Stimulated activated naive CD4-positive, alpha-beta T cell treated with Interleukin-2 at 50 U/mL for 16 hours (primary cell): ENCODE data around the gene OPTC.
"Not testable (repeated sequence)": the region's sequence is repeated elsewhere in the genome, so short reads cannot be mapped to it uniquely, and the experiment has no call there.

ENCODE experiments used
- DNase-seq: peaks from one replicate; lab custom pipeline; 2025; lab: John Stamatoyannopoulos, UW

OPTC gene

DNA sequence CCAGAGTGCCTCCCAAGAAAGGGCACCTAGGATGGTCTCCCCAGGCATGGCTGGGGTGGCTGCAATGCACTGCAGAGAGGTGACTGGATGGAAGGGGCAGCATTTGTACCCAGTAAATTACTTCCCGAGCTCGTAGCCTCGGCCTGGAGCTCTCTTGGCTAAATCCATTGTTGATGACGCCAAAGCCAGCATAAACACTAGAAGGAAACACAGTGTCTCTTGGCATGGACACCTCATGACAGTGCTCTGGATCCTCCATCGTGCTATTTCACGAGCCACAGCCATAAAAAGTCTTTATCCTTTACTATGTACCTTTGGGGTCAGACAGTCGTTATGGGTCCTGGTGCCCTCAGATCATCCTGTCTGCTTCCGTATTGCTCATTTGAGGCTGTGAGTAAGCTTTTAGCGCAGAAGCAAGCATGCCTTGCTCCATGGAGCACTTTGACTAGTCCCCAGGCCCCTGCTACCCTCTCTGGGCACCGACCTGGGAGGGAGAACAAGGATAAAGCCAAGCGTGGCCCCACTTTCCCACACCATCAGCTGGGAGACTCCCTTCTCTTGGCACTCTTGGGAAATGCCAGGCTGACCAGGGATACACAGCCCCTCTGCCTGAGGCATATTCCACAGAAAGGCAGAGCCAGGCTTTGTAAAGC, 28.7 kb upstream of the OPTC start:
- DNase-seq, result no peak

DNA sequence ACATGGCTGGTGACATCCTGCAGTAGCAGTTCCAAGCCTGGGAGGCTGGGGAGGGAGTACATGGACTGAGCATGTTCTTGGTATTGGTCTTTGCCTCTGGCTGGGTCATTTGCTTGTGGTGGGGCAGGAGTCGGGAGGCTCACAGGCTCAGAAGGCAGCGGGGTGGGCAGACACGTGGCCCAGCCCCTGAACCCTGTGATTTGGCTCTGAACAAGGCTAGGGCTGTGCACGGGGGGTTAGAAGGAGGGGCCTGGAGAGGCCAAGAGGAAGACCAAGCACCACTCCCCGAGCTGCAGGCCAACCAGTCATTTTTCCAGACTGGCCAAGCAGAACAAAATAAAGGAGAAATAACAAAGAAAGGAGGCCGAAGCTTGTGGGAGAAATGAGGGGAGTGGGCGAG, 28.0 kb upstream of the OPTC start:
- DNase-seq, result no peak

- DNase-seq, result not testable (repeated sequence)
Observed at GRCh38 chr1:203466906-203467549, 26.9 kb upstream of the OPTC start.

- DNase-seq, result no peak
Observed at GRCh38 chr1:203467550-203467921, 26.4 kb upstream of the OPTC start.

DNA sequence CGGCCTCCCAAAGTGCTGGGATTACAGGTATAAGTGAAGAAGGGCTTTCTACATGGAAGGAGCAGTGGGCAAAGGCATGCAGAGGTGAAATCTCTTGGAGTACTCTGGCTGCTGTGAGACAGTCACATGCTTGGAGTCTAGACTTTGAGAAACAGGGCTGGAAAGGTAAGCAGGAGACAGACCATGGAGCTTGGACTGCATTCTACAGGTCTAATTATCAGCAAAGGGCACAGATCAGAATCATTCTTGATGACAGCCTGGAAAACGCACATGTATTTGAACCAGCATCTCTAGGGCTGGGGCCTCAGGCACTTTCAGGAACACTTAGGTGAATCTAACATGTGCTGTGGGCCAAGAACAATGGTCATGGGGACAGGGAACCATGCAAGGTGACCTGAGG, 25.6 kb upstream of the OPTC start:
- DNase-seq, result no peak

- DNase-seq, result no peak
Observed at GRCh38 chr1:203470240-203470639, 23.7 kb upstream of the OPTC start.

GRCh38 chr1:203471841-203472240, 22.1 kb upstream of the OPTC start:
- DNase-seq, result no peak

DNA sequence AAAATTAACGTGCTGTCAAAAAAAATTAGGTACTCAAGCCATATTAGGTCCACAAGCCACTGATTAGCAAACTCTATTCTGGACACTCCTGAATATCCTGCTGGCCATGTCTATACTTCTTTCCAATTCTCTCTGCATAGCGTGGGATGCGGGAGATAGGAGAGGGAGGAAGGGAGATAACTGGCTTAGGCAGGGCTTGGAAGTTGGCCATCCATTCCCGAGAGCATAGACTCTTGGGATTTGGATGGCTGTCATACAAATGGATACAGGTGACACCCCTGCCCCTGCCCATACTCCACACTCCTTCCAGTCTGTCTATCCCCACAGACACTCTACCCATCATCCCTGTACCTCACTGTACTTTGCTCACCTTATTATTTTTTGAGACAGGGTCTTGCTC, 20.7 kb upstream of the OPTC start:
- no peak for DNase-seq

DNA sequence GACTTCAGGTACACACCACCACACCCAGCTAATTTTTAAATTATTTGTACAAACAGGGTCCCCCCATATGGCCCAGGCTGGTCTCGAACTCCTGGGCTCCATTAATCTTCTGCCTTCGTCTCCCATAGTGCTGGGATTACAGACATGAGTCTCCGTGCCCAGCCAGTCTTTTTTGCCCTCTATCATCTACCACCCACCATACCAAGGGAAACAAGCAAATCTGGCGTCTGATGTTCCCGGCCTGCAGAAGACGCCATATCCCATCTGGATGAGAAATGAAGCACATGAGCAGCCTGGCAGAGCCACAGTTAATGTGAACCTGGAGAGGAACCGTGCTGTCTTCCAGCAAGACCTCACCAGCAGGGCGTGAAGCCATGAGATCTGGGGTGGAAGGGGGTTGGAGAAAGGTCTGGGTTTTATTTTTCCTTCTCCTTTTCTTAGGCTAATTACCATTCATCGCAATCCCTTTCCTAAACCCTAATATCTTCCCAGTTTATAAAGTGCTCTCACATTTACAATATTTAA, 20.1 kb upstream of the OPTC start:
- no peak for DNase-seq

DNA sequence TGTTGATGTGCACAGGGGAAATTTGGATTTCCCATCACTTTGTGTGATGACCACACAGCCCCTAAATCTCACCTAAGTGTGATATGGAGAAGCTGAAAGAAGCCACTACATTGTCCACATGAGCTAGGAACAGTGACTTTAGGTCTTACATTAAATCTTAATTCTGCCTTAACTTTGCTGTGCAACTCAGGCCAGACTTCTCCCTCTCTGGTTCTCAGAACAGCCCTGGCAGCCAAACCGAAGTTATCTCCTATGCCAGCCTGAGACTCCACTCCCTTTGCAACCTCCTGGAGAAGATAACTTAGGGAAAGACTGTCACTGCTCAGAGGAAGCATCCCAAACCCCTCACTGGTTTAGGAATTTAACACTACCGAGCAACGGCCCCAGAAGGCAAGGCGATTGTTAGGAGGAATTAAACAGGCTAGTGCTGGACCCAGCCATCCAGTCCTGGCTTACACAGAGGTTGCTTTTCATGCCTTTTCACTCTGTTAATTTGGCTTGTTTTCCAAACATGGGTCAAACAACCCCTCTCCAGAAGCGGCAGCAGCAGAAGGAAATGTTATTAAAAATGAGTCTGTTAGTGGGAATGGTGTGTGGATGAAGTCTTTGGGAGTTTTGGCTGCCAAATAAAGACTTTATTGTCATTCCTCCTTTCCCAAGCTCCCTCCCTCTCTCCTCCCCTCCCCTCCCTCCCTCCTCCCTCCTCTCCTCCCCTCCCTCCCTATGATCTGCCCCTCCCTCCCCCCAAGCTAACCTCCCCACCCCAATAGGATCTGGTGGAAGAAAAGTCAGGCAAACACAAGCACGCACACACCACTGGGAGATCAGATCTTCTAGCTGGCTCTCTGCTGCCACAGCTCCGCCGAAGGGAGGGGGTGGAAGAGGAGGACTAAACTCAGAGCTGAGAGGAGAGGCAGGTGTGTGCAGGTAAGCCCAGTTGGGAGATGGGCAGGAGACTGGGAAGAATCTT, 18.7 kb upstream of the OPTC start, which contains the start of gene PRELP:
Gene PRELP (plus strand): TSS at position 795 of the 970 bp plus-strand sequence. CDS start 7,379 bp downstream, outside the sequence.
- no peak for DNase-seq

DNA sequence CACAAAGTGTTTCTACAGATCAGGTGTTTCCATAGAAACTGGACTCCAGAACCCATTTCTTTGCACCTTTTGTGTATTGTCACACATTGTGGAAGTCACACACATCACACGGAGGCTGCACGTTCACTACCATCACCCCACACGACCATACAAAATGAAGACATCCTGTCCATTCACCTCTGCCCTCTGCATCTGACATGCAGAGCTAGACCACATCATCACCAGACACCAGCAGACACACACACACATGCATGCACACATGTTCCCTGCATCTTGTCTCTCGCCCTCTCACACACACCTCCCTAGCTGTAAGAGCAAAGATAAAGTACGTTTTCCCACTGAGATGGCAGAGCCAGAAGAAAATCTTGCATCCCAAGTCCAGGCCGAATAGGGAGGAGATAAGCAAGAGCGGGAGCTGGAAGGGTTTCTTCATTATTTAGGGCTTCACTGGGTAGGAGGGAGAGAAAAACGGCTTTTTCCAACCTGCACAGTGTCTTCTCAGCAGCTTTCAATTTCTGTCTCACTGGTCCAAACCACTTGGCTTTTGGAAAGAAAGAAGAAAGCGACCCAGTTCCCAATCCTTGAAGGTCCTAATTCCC, 17.6 kb upstream of the OPTC start:
- DNase-seq, result no peak

DNA sequence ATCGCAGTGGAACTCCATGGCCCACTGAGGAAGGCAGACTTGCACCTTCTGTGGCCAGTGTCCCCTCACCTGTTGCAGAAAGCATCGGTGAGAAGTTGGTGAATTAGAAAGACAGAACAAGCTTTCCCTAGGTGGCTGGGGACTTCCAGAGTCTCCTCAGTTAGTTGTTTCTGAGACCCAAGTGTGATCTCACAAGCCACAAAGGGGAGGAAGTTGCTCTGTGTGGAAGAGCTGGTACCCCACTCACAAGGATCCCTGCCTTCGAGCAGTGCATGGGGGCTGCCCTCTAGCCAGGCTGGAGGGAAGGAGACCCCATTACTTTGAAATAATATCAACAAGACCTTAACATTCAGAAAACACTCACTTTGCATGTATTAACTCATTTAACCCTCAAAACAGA, 16.2 kb upstream of the OPTC start:
- DNase-seq, result no peak

DNA sequence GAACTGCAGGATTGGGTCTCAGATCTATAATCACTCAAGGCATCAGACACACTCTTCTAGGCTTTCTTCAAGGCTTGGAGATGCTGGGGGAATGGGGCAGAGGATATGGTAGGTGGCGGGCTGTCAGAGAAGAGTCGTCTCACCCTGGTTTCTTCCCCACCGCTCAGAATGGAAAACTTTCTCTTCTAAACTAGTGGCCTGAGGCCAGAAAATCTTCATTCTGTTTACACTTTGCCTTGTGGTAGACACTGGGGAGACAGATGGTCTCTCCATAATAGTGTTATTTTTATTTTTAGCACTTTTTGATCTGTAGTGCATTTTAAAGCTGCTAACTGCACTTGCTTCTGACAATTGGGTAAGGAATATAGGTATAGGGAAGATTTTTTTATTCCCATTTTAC, 15.7 kb upstream of the OPTC start:
- DNase-seq, result no peak

DNA sequence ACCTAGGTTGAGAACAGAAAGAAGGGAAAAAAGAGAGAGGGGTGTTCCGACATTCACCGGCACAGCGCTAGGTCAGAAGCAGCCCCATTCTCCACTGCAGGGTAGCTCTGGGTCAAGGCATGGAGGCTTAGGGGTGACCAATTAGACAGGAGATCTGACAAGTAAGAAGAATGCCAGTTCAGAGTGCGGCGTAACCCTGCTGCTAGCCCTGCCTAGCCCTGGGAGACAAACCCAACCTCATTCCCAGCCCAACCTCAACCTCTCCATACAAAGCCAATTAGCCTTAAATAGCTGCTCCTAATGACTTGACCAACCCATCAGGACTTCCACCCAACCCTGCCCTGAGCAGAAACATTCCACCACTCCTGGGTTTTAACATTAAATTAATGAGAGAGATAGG, 15.0 kb upstream of the OPTC start:
- DNase-seq, result no peak

DNA sequence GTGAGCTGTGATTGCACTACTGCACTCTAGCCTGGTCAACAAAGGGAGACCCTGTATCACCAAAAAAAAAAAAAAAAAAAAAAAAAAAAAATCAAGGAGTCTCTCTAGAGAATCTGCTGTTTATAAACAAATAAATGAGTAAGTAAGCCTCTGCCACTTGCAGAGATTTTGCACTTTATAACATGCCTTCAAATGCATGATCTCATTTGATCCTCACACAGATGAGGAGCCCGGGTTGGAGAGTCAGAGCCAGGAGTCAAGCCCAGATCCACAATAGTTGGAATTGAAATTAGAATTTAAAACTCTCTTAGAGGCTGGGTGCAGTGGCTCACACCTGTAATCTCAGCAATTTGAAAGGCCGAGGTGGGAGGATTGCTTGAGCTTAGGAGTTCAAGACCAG, 14.3 kb upstream of the OPTC start:
- no peak for DNase-seq

- DNase-seq, result no peak
Observed at GRCh38 chr1:203480084-203480483, 13.9 kb upstream of the OPTC start.

- peak; percentile 4 for DNase-seq
Observed at GRCh38 chr1:203480525-203481084, 13.3 kb upstream of the OPTC start.

GRCh38 chr1:203481196-203481595, 12.8 kb upstream of the OPTC start:
- no peak for DNase-seq

DNA sequence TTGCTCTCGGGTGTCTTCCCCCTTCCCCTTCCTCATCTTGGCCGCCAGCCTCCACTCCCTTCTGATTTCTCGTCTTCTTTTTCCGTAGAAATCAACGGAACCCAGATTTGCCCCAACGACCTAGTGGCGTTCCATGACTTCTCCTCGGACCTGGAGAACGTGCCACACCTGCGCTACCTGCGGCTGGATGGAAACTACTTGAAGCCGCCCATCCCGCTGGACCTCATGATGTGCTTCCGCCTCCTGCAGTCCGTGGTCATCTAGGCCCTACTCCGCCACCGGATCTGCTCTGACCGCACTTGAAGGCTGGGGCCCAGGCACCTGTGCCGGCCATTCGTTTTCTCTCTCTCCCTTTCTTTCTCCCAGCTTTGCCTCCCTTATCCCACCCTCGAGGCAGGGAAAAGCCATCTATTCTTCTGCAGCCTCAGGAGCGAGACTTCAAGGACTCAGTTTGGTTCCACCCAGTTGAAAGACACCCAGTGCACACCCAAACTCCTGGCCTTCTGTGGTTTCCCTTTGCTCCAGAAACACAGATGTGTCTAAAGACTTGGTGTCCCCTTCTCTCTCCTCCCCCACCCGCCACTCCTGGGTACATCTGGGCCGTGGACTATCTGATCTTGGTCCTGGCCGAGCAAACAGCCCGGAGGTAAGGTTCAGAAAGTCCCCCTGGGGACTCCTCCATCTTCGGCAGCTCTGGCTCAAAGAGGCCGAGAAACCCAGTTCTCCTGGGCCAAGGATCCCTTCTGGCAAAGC, 7.2 kb upstream of the OPTC start:
- DNase-seq, result no peak

DNA sequence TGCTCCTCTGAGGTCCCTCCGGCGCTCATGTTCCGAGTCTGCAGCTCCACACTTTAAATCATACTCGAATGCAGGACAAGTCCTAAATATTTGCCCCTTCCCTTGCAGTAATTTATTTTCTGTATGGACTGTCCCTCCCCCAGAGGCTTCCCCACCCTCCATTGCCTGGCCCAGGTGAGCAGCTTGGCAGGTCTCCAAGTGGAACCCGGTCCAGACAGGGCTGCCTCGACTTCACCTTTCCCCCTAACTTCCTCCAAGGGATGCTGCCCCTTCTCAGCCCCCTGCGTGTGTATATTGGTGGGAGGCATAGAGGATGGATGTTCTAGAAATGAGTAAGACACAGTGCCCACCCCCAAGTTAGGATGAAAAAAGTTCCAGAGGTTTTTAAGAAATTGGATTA, 5.4 kb upstream of the OPTC start:
- no peak for DNase-seq

DNA sequence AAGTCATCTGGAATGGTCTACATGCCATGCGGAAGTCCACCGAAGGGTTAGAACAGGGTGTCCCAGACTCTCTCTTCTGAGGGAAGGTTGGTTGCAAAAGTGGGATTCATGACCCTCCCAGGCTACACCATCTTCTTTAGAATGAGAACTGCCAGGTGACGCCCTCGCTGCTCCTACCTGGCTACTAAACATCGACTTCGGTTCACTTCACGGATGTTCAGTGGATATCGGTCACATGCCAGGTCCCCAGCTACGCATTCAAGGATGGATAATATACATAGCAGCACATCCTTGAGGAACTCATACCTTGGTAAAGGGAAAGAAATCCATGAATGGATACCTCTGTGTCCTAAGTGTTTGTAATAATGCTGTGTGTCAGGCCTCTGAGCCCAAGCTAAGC, 3.3 kb upstream of the OPTC start:
- DNase-seq, result no peak
